ENCODE results near the gene NDUFAF8. TPM values are rescaled to one million over a fixed set of nuclear protein-coding genes. Genes with fewer than 3 reads are reported as not detected.
A peak's percentile ranks its signal among the peaks of the same experiment; 100 is the strongest.

The NDUFAF8 gene
- total RNA-seq, 1 experiment from 2014 or later: 34.7 TPM

DNA sequence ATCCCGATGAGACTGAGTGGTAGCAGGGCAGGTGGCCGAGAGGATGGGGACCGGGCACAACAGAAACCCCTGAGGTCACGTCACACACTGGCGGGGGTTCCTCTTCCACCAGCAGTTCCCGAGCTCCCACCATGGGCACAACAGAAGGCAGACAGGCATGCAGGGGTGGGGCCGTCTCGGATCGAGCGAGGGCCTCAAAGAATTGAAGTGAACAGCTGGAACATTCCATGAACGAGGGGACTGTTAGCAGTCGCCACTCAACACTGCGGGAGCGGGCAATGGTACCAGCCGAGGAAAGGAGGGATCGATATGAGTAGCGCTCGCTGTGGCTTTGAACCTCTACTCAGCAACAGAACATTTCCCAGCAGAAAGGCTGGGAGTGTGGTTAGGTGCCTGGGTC is 21.6 kb upstream of the NDUFAF8 start:
- Histone ChIP-seq H2AFZ (ENCODE audit: low read length) (no peak overlapping the region), H3K9me2 (replicated peaks; ENCODE audit: insufficient read depth, low read length) (no peaks in the 10 kb centered on the region), H3K4me2 (ENCODE audit: low read depth, low read length, poor library complexity, severe bottlenecking) (no peak overlapping the region), H3K4me3 (ENCODE audit: low read length) (no peak overlapping the region), H3K36me3 (ENCODE audit: insufficient read depth, low read length) (no peaks in the 10 kb centered on the region), H3K27me3 (ENCODE audit: low read length) (no peaks in the 10 kb centered on the region), H3K27ac (ENCODE audit: low read length) (no peak overlapping the region), H3K79me2 (ENCODE audit: low read length) (peaks cover 4% of the 10 kb centered on the region; the same call in 1 of the 2 replicates), H4K20me1 (ENCODE audit: insufficient read depth, low read depth, low read length) (no peaks in the 10 kb centered on the region), H3K4me1 (ENCODE audit: low read length) (peaks cover 9% of the 10 kb centered on the region), H3K9ac (ENCODE audit: low read length) (no peak overlapping the region), H3K9me3 (ENCODE audit: low read length) (no peaks in the 10 kb centered on the region)
- no peak for DNase-seq

DNA sequence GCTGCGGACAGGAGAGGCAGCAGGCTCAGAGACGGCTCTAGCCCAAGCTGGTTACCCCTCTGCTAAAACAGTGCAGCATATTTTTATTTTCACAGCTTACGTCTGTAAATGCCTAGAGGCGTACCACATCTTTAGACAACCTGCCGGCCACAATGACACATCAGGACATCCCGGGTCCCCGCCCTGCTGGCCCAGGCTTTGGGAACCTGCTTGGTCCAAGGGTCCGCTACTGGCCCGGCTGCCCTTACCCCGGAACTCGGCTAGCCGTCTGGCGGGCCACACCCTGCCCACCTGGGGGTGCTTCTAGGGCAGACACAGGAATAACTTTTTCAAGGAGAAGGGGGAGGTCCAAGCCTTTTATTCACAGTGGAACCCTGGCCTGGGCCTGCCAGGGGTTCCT is 20.7 kb upstream of the NDUFAF8 start:
- Histone ChIP-seq H3K27ac (ENCODE audit: low read length) (no peak overlapping the region), H3K36me3 (ENCODE audit: insufficient read depth, low read length) (no peaks in the 10 kb centered on the region), H3K9me3 (ENCODE audit: low read length) (no peaks in the 10 kb centered on the region), H2AFZ (ENCODE audit: low read length) (no peak overlapping the region), H4K20me1 (ENCODE audit: insufficient read depth, low read depth, low read length) (no peaks in the 10 kb centered on the region), H3K4me3 (ENCODE audit: low read length) (no peak overlapping the region), H3K9me2 (replicated peaks; ENCODE audit: insufficient read depth, low read length) (no peaks in the 10 kb centered on the region), H3K27me3 (ENCODE audit: low read length) (no peaks in the 10 kb centered on the region), H3K79me2 (ENCODE audit: low read length) (peaks cover 4% of the 10 kb centered on the region; the same call in 1 of the 2 replicates), H3K4me1 (ENCODE audit: low read length) (peaks cover 9% of the 10 kb centered on the region), H3K4me2 (ENCODE audit: low read depth, low read length, poor library complexity, severe bottlenecking) (no peak overlapping the region), H3K9ac (ENCODE audit: low read length) (no peak overlapping the region)
- no peak for DNase-seq

DNA sequence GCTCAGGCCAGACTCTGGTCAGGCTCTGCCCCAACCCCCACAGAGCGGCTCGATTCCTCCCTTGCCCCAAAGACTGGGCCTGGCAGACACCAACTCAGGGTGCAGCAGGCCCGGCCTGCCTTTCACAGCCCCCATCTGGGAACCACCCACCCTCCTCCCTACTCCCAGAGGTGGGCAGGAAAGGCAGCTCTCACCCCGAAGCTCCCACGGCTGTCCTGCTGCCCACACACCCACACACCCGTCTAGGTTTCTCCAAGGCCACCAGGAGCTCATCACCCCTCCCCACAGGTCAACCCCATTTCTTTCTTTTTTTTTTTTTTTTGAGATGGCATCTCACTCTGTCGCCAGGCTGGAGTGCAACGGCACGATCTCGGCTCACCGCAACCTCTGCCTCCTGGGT is 20.1 kb upstream of the NDUFAF8 start:
- Histone ChIP-seq H3K27me3 (ENCODE audit: low read length) (no peaks in the 10 kb centered on the region), H3K4me2 (ENCODE audit: low read depth, low read length, poor library complexity, severe bottlenecking) (no peak overlapping the region), H3K27ac (ENCODE audit: low read length) (no peak overlapping the region), H3K9me2 (replicated peaks; ENCODE audit: insufficient read depth, low read length) (no peaks in the 10 kb centered on the region), H3K79me2 (ENCODE audit: low read length) (peaks cover 4% of the 10 kb centered on the region; the same call in 1 of the 2 replicates), H3K4me1 (ENCODE audit: low read length) (peaks cover 9% of the 10 kb centered on the region), H3K36me3 (ENCODE audit: insufficient read depth, low read length) (no peaks in the 10 kb centered on the region), H3K9me3 (ENCODE audit: low read length) (no peaks in the 10 kb centered on the region), H2AFZ (ENCODE audit: low read length) (no peak overlapping the region), H3K9ac (ENCODE audit: low read length) (no peak overlapping the region), H4K20me1 (ENCODE audit: insufficient read depth, low read depth, low read length) (no peaks in the 10 kb centered on the region), H3K4me3 (ENCODE audit: low read length) (no peak overlapping the region)
- DNase-seq: no peak

DNA sequence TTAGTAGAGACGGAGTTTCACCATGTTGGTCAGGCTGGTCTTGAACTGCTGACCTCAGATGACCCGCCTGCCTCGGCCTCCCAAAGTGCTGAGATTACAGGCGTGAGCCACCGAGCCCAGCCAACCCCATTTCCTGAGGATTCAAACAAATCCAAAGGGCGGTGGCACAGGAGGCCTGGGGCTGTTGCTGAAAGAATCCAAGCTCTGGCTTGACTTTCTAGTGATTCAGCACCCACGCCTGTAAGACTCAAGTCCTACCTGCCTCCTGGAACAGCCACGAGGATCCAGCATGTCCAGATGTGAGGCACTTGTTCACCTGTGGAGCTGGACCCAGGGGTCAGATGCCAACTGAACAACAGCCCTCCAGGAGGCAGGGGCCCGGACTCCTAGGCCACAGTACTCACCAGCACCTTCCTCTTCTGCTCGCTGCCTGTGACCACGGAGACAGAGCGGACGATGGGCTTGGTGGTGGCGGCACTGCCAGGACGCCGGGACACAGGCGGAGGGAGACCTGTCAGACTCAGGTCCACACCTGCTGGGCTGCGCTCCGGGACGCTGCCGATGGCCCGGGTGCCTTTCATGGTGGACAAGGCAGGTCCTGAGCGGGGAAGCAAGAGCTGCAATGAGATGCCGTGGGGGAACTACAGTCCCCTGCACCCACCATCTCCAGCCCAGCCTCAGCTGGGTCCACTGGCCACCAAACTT is 19.5 kb upstream of the NDUFAF8 start:
- H3K27ac ChIP-seq (ENCODE audit: low read length): no peak overlapping the region
- no peak overlapping the region for H3K4me2 ChIP-seq (ENCODE audit: low read depth, low read length, poor library complexity, severe bottlenecking)
- H3K9me2 ChIP-seq (replicated peaks; ENCODE audit: insufficient read depth, low read length): no peaks in the 10 kb centered on the region
- H3K4me1 ChIP-seq (ENCODE audit: low read length): peaks cover 9% of the 10 kb centered on the region
- no peak overlapping the region for H3K4me3 ChIP-seq (ENCODE audit: low read length)
- no peak overlapping the region for H2AFZ ChIP-seq (ENCODE audit: low read length)
- peaks cover 4% of the 10 kb centered on the region; the same call in 1 of the 2 replicates for H3K79me2 ChIP-seq (ENCODE audit: low read length)
- H4K20me1 ChIP-seq (ENCODE audit: insufficient read depth, low read depth, low read length): no peaks in the 10 kb centered on the region
- H3K27me3 ChIP-seq (ENCODE audit: low read length): no peaks in the 10 kb centered on the region
- no peaks in the 10 kb centered on the region for H3K36me3 ChIP-seq (ENCODE audit: insufficient read depth, low read length)
- DNase-seq: no peak
- no peak overlapping the region for H3K9ac ChIP-seq (ENCODE audit: low read length)
- H3K9me3 ChIP-seq (ENCODE audit: low read length): no peaks in the 10 kb centered on the region

DNA sequence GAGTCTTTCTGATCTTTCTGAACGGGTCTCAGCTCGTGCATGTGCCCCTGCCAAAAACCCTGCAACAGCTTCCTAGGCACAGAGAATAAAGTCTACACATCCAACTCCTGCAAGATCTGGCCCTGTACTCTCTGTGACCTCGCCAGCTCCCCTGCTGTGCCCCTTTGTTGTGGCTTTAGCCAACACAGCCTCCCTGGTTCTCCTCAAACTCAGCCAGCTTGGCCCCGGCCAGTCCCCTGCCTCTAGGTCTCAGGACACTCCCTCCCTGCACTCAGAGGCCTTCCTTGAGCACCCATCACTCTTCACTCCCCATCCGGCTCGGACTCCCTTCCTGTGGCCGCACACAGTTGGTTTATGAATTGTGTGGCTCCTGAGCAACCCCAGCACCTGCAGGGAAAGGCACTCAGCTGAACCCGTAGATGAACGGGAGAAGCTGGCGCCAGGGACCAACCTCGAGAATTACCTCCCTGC is 17.7 kb upstream of the NDUFAF8 start:
- Histone ChIP-seq H3K27ac (ENCODE audit: low read length) (no peak overlapping the region), H3K4me1 (ENCODE audit: low read length) (peaks cover 9% of the 10 kb centered on the region), H3K9me2 (replicated peaks; ENCODE audit: insufficient read depth, low read length) (no peaks in the 10 kb centered on the region), H3K27me3 (ENCODE audit: low read length) (no peaks in the 10 kb centered on the region), H3K9ac (ENCODE audit: low read length) (peak overlapping the region; percentile 81; the same call in 1 of the 2 replicates), H3K9me3 (ENCODE audit: low read length) (no peaks in the 10 kb centered on the region), H4K20me1 (ENCODE audit: insufficient read depth, low read depth, low read length) (no peaks in the 10 kb centered on the region), H3K4me2 (ENCODE audit: low read depth, low read length, poor library complexity, severe bottlenecking) (peak overlapping the region; percentile 92), H3K4me3 (ENCODE audit: low read length) (peak overlapping the region; percentile 94; the same call in 1 of the 2 replicates), H3K36me3 (ENCODE audit: insufficient read depth, low read length) (no peaks in the 10 kb centered on the region), H2AFZ (ENCODE audit: low read length) (no peak overlapping the region), H3K79me2 (ENCODE audit: low read length) (peaks cover 4% of the 10 kb centered on the region; the same call in 1 of the 2 replicates)
- no peak for DNase-seq

DNA sequence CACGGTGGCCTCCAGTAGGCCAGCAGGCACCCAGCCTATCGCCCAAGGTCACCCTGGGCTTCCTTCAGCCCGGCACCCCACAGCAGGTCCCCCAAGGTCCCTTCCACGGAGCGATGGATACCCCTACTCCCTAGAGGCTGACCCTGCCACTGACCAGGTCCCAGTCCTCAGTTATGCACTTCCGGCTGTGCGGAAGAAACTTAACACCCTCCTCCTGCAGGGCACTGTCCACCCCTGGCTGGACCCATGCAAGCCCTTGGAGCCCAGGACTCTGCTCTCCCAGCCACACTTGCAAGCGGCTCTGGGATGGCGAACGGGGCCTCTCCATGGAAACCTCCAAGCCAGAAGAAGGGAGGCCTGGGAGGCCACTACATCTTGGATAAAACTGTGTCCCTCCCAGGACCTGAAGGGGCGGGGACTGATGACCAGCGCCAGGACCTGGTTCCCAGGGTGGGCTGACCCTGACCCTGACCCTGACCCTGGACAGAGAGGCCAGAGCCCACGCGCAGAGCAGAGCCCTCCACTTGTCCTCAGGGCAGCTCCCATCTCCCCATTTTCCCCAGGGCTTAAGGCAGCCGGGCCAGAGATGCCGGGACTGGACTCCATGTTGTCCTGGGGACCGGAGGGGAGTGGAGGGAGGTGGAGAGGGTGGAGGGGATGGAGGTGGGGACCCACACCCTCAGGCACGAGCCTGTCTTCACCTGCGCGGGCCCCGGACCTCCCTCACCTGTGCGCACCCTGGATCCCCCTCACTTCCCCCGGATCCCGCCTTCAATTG is 17.1 kb upstream of the NDUFAF8 start:
- H2AFZ ChIP-seq (ENCODE audit: low read length): peak overlapping the region; percentile 93; the same call in 1 of the 2 replicates
- H3K4me3 ChIP-seq (ENCODE audit: low read length): peak overlapping the region; percentile 94
- no peaks in the 10 kb centered on the region for H3K9me3 ChIP-seq (ENCODE audit: low read length)
- peak overlapping the region; percentile 92 for H3K4me2 ChIP-seq (ENCODE audit: low read depth, low read length, poor library complexity, severe bottlenecking)
- peak overlapping the region; percentile 81 for H3K9ac ChIP-seq (ENCODE audit: low read length)
- H3K27ac ChIP-seq (ENCODE audit: low read length): no peak overlapping the region
- no peaks in the 10 kb centered on the region for H4K20me1 ChIP-seq (ENCODE audit: insufficient read depth, low read depth, low read length)
- no peaks in the 10 kb centered on the region for H3K9me2 ChIP-seq (replicated peaks; ENCODE audit: insufficient read depth, low read length)
- H3K27me3 ChIP-seq (ENCODE audit: low read length): no peaks in the 10 kb centered on the region
- H3K36me3 ChIP-seq (ENCODE audit: insufficient read depth, low read length): no peaks in the 10 kb centered on the region
- DNase-seq: no peak
- H3K79me2 ChIP-seq (ENCODE audit: low read length): peaks cover 4% of the 10 kb centered on the region; the same call in 1 of the 2 replicates
- peaks cover 9% of the 10 kb centered on the region for H3K4me1 ChIP-seq (ENCODE audit: low read length)

DNA sequence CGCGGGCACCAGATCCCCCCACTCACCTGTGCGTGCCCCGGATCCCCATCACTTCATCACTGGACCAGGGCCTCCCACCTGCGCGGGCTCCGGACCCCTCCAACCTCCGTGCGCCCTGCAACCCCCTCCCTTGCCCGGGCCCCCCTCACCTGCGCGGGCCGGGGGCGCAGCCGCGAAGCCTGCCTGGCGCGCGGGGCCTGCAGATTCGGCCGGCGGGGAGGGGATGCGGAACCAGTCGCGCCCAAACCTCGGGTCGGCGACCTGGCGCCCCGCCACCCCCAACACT is 16.6 kb upstream of the NDUFAF8 start:
- H4K20me1 ChIP-seq (ENCODE audit: insufficient read depth, low read depth, low read length): no peaks in the 10 kb centered on the region
- peak overlapping the region; percentile 94 for H3K4me3 ChIP-seq (ENCODE audit: low read length)
- peak overlapping the region; percentile 92 for H3K4me2 ChIP-seq (ENCODE audit: low read depth, low read length, poor library complexity, severe bottlenecking)
- peak overlapping the region; percentile 81 for H3K9ac ChIP-seq (ENCODE audit: low read length)
- no peak overlapping the region for H3K27ac ChIP-seq (ENCODE audit: low read length)
- H3K79me2 ChIP-seq (ENCODE audit: low read length): peaks cover 4% of the 10 kb centered on the region; the same call in 1 of the 2 replicates
- no peaks in the 10 kb centered on the region for H3K27me3 ChIP-seq (ENCODE audit: low read length)
- H3K9me3 ChIP-seq (ENCODE audit: low read length): no peaks in the 10 kb centered on the region
- H3K4me1 ChIP-seq (ENCODE audit: low read length): peaks cover 9% of the 10 kb centered on the region
- peak overlapping the region; percentile 93 for H2AFZ ChIP-seq (ENCODE audit: low read length)
- H3K9me2 ChIP-seq (replicated peaks; ENCODE audit: insufficient read depth, low read length): no peaks in the 10 kb centered on the region
- H3K36me3 ChIP-seq (ENCODE audit: insufficient read depth, low read length): no peaks in the 10 kb centered on the region
- no peak for DNase-seq

Measured in Karpas-422 (cell line).